ENCODE results near the gene CPNE6. TPM values are rescaled to one million over a fixed set of nuclear protein-coding genes. Genes with fewer than 3 reads are reported as not detected.

The CPNE6 gene
- polyA plus RNA-seq, 1 of the 3 experiments (the other 2 are of a cell fraction): not detected

DNA sequence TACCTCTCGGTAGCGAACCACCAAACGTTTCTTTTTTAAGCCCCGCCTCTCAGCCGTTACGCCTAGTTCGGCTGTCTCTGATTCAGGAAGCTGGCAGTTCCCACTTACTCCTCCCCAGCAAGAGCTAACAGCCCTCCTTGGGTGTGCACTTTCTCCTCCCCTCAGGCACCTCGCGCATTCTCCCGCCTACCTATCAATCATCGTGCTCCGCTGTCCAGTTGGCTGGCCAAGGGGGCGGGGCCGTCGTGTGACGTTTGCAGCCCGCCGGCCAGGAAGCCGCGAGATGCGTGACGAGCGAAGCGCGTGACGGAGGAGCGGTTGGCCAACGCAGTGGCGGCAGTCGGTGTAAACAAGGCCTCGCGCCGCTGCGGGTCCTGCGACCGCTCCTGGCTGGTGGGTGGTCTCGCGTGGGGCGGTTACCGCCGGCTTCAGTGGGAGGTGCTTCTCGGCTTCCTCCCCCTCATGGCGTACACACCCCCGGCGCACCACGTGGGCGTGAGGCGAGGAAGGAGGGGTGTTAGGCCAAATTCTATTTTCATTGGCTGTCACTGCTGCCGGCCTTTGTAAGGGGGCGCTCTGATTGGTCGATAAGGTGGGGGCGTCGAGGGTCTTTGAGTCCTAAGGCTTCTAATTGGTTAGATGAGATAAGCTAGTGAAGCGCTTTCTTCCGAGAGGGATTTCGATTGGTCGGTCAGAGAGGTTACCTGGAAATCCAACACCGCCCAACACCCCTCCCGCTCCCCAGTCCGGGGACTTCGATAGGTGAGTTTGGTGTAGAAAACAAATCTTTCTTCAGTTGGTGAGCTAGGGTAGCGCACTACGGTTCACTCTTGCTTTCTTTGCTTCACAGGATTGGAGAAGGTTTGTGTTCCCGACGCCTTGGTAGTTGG lies 43.4 kb downstream of the CPNE6 start, which contains the start of the genes DCAF11 and NRL (continued):
- TF ChIP-seq CTCF (IDR thresholded peaks at IDR 0.05): no peak
- TF ChIP-seq, protein P1, sequence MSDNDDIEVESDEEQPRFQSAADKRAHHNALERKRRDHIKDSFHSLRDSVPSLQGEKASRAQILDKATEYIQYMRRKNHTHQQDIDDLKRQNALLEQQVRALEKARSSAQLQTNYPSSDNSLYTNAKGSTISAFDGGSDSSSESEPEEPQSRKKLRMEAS (IDR thresholded peaks at IDR 0.05; ENCODE audit: low read depth): peak; percentile 94
- TF ChIP-seq EP300 (IDR thresholded peaks at IDR 0.05; ENCODE audit: borderline replicate concordance in 1 of 2, low read depth in 1 of 2, low read length in 1 of 2): peak in 1 of 2 experiments; percentile 25; a peak in 1 of 4 replicates
- TF ChIP-seq, protein P2, sequence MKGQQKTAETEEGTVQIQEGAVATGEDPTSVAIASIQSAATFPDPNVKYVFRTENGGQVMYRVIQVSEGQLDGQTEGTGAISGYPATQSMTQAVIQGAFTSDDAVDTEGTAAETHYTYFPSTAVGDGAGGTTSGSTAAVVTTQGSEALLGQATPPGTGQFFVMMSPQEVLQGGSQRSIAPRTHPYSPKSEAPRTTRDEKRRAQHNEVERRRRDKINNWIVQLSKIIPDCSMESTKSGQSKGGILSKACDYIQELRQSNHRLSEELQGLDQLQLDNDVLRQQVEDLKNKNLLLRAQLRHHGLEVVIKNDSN (IDR thresholded peaks at IDR 0.05; ENCODE audit: borderline replicate concordance, low read depth): peak; percentile 92
- TF ChIP-seq NRF1 (IDR thresholded peaks at IDR 0.05; ENCODE audit: low read depth, low read length): peak; percentile 72
- no peak for TF ChIP-seq NFIC (IDR thresholded peaks at IDR 0.05; ENCODE audit: borderline replicate concordance)
- peak; percentile 96 for TF ChIP-seq CHD2 (IDR thresholded peaks at IDR 0.05; ENCODE audit: low read length, partially characterized antibody)
- TF ChIP-seq GATA2 (CRISPR knock-in tag; IDR thresholded peaks at IDR 0.05): no peak
- no peak for TF ChIP-seq RAD21 (IDR thresholded peaks at IDR 0.05; ENCODE audit: low read length)
- TF ChIP-seq MEF2A (IDR thresholded peaks at IDR 0.05; ENCODE audit: borderline replicate concordance, low read depth): no peak
- no peak for TF ChIP-seq RCOR1 (IDR thresholded peaks at IDR 0.05; ENCODE audit: low read length)
- TF ChIP-seq TEAD4 (IDR thresholded peaks at IDR 0.05; ENCODE audit: borderline replicate concordance, insufficient read depth): no peak

- WGBS (ENCODE audit: low lambda C conversion rate): 0% methylated on average over 14 of the region's 14 CpGs
- Histone ChIP-seq H3K4me3 (ENCODE audit: low read depth in 2 of 2, low read length in 1 of 2) (peak overlapping the region; percentile 71 to 88), H3K4me2 (peak overlapping the region; percentile 90), H2AFZ (ENCODE audit: low read depth) (peak overlapping the region; percentile 69; the same call in 1 of the 2 replicates), H3K4me1 (ENCODE audit: control insufficient read depth in 1 of 2, insufficient read depth in 2 of 2, low read depth in 1 of 2, low read length in 1 of 2) (peaks cover 10 to 17% of the 10 kb centered on the region in 2 experiments), H3K9me3 (no peaks in the 10 kb centered on the region), H3F3A (replicated peaks; ENCODE audit: insufficient read depth) (peaks cover 11% of the 10 kb centered on the region), H3K79me2 (ENCODE audit: insufficient read depth) (peaks cover 6% of the 10 kb centered on the region; the same call in 1 of the 2 replicates), H3K9me2 (no peaks in the 10 kb centered on the region), H4K20me1 (ENCODE audit: insufficient read depth) (no peaks in the 10 kb centered on the region), H3K36me3 (replicated peaks in 1 of 2; ENCODE audit: control insufficient read depth in 1 of 2, insufficient read depth in 2 of 2, low read length in 1 of 2) (peaks cover 12 to 34% of the 10 kb centered on the region in 2 experiments), H3K27me3 (ENCODE audit: insufficient read depth) (no peaks in the 10 kb centered on the region), H3K9ac (peak overlapping the region; percentile 79), H3K27ac (ENCODE audit: low read depth in 2 of 2, low read length in 1 of 2) (peak overlapping the region in 1 of 2 experiments; percentile 76; a peak in 3 of 4 replicates)
- POLR2A ChIA-PET: interaction anchor here (0.6 to 3.2 kb wide), 9 partner anchors 15 to 81 kb away, joined by 5 to 28 read pairs (median 11); partner anchors contain the start of genes CARMIL3, EMC9, FITM1 and IRF9
- DNase-seq: no peak
- TF ChIP-seq EP300 (IDR thresholded peaks at IDR 0.05; ENCODE audit: borderline replicate concordance in 1 of 2, low read depth in 1 of 2, low read length in 1 of 2) (no peak), POLR2AphosphoS5 (IDR thresholded peaks at IDR 0.05; ENCODE audit: low read depth, low read length) (no peak)
- CTCF ChIA-PET: interaction anchor here (0.7 to 3.8 kb wide), 7 partner anchors 21 to 527 kb away, joined by 3 to 25 read pairs (median 5); partner anchors contain the start of genes IRF9 and PSME1
Measured at GRCh38 chr14:24115422-24116127, 44.2 kb downstream of the CPNE6 start.

All from SK-N-SH (cell line).